HCT116 (cell line): Measurements from ENCODE around the gene PAK1IP1. TPM values are rescaled to one million over a fixed set of nuclear protein-coding genes. Genes with fewer than 3 reads are reported as not detected.

ENCODE experiments used
- ATAC-seq: fragments of 200-7000 bp; cut with Tn5 transposase; 2 replicates; pipeline ENCODE4 v1.9.1; 2020; ENCODE audit warnings: mild to moderate bottlenecking, moderate library complexity
- BruUV-seq: library from RNA; stranded (reverse); fragments of 400-500 nt; replicated peaks from 2 replicates; lab custom pipeline; 2021; lab: Mats Ljungman, UMichigan
- CTCF ChIA-PET: fragments of 300-600 bp; sonication (Branson Sonifier 250); formaldehyde crosslinking; loops from one replicate; lab custom pipeline; 2021; ENCODE audit warnings: antibody characterized with exemption; lab: Charles Lee
- POLR2A ChIA-PET: fragments of 300-600, 350-600 bp; sonication (Branson Sonifier 250); formaldehyde crosslinking; loops from one replicate; lab custom pipeline; 2021; ENCODE audit warnings: antibody characterized with exemption; lab: Charles Lee
- RAD21 ChIA-PET, 2 experiments: fragments of 300-600 bp; sonication (Branson Sonifier 250); formaldehyde crosslinking; loops; one replicate each; lab custom pipeline; 2023; ENCODE audit warnings: low total read pairs in 2 of 2; ENCODE audit not compliant: uncharacterized antibody in 2 of 2, unreplicated experiment in 2 of 2, low non-redundant PET in 1 of 2; lab: Charles Lee
- DNase-seq: peaks from one replicate; pipeline ENCODE4 v3.0.0-alpha.2; 2010; ENCODE audit warnings: low read depth, low spot score
- H2AFZ ChIP-seq: fragments of 200-600 bp; shearing (Covaris generic), sonication (generic); 2 replicates; pipeline ENCODE4 v1.6.1; 2017; ENCODE audit warnings: low read depth, mixed run types, mixed read lengths, antibody characterized with exemption, low read length; ENCODE audit not compliant: poor library complexity, severe bottlenecking
- H3K27ac ChIP-seq: 2 replicates; pipeline ENCODE4 v1.5.1; 2012; ENCODE audit warnings: low read depth, low read length
- H3K27me3 ChIP-seq: fragments of 200-600 bp; sonication (generic); 2 replicates; pipeline ENCODE4 v1.6.1; 2016; ENCODE audit warnings: mixed run types, low read length, mixed read lengths; ENCODE audit not compliant: insufficient read depth
- H3K36me3 ChIP-seq, 2 experiments: fragments of 200-500 bp in 1 of 2; fragments of 200-600 bp in 1 of 2; sonication (Bioruptor generic) in 1 of 2; sonication (generic) in 1 of 2; 2 replicates each; pipeline versions ENCODE4 v1.5.1 to v1.6.1; 2014 to 2016; ENCODE audit warnings: low read length in 2 of 2, inconsistent platforms in 1 of 2, mixed read lengths in 1 of 2, mixed run types in 1 of 2; ENCODE audit not compliant: insufficient read depth in 2 of 2, control insufficient read depth in 1 of 2
- H3K4me1 ChIP-seq, 2 experiments: fragments of 200-600 bp in 1 of 2; sonication (generic) in 1 of 2; 2 replicates each; pipeline versions ENCODE4 v1.5.1 to v1.6.1; 2012 to 2017; ENCODE audit warnings: low read length in 2 of 2, inconsistent platforms in 1 of 2, mild to moderate bottlenecking in 1 of 2, mixed read lengths in 1 of 2, mixed run types in 1 of 2, moderate library complexity in 1 of 2; ENCODE audit not compliant: insufficient read depth in 2 of 2, control insufficient read depth in 1 of 2
- H3K4me2 ChIP-seq: fragments of 200-600 bp; sonication (generic); 2 replicates; pipeline ENCODE4 v1.6.1; 2017; ENCODE audit warnings: mixed run types, low read length, mixed read lengths
- H3K4me3 ChIP-seq, 2 experiments: fragments of 200-600 bp in 1 of 2; sonication (generic) in 1 of 2; replicated peaks in 1 of 2; 2 replicates each; pipeline ENCODE4 v1.5.1; 2011 to 2016; ENCODE audit warnings: low read length in 2 of 2, control low read depth in 1 of 2, low read depth in 1 of 2, mild to moderate bottlenecking in 1 of 2, mixed read lengths in 1 of 2, mixed run types in 1 of 2
- H3K79me2 ChIP-seq: fragments of 200-600 bp; sonication (generic); 2 replicates; pipeline ENCODE4 v1.6.1; 2017; ENCODE audit warnings: mild to moderate bottlenecking, mixed run types, low read length, moderate library complexity, mixed read lengths; ENCODE audit not compliant: insufficient read depth
- H3K9ac ChIP-seq: fragments of 200-600 bp; sonication (generic); 2 replicates; pipeline ENCODE4 v1.6.1; 2016; ENCODE audit warnings: low read length, mixed read lengths
- H3K9me2 ChIP-seq: fragments of 200-600 bp; sonication (generic), shearing (Covaris generic); 2 replicates; pipeline ENCODE4 v1.6.1; 2017; ENCODE audit warnings: mixed run types, mild to moderate bottlenecking, moderate library complexity; ENCODE audit not compliant: insufficient read depth
- H3K9me3 ChIP-seq, 2 experiments: fragments of 200-500 bp in 1 of 2; fragments of 200-600 bp in 1 of 2; sonication (Bioruptor generic) in 1 of 2; sonication (generic) in 1 of 2; 2 replicates each; pipeline ENCODE4 v1.6.1; 2014 to 2017; ENCODE audit warnings: low read length in 2 of 2, mixed read lengths in 2 of 2, inconsistent platforms in 1 of 2, low read depth in 1 of 2, mild to moderate bottlenecking in 1 of 2, mixed run types in 1 of 2, moderate library complexity in 1 of 2; ENCODE audit not compliant: control insufficient read depth in 1 of 2, insufficient read depth in 1 of 2
- H4K20me1 ChIP-seq: fragments of 200-600 bp; sonication (generic), shearing (Covaris generic); 2 replicates; pipeline ENCODE4 v1.6.1; 2017; ENCODE audit warnings: mixed run types, mild to moderate bottlenecking, moderate library complexity; ENCODE audit not compliant: insufficient read depth
- CEBPB ChIP-seq: IDR thresholded peaks from 2 replicates; pipeline ENCODE4 v1.6.1; 2012; ENCODE audit warnings: low read depth
- CTCF ChIP-seq, 3 experiments: fragments of 200-600 bp in 1 of 3; sonication (generic) in 1 of 3; IDR thresholded peaks in 2 of 3; conservative IDR thresholded peaks in 1 of 3; 2 replicates each; pipeline ENCODE4 v1.5.1; 2012 to 2017; ENCODE audit warnings: low read depth in 2 of 3, low read length in 2 of 3, antibody characterized with exemption in 1 of 3, borderline replicate concordance in 1 of 3, control low read depth in 1 of 3, mild to moderate bottlenecking in 1 of 3, mixed read lengths in 1 of 3, mixed run types in 1 of 3, moderate library complexity in 1 of 3; ENCODE audit not compliant: insufficient read depth in 1 of 3
- EGR1 ChIP-seq: IDR thresholded peaks from 2 replicates; pipeline ENCODE4 v1.6.1; 2012; ENCODE audit warnings: low read depth
- EZH2 ChIP-seq: fragments of 200-600 bp; sonication (generic); IDR thresholded peaks from 2 replicates; pipeline ENCODE4 v1.6.1; 2017; ENCODE audit warnings: antibody characterized with exemption, mixed run types
- EZH2phosphoT487 ChIP-seq: fragments of 200-600 bp; IDR thresholded peaks from 2 replicates; pipeline ENCODE4 v1.6.1; 2018; ENCODE audit warnings: antibody characterized with exemption, borderline replicate concordance
- FOSL1 ChIP-seq: IDR thresholded peaks from 2 replicates; pipeline ENCODE4 v1.6.1; 2012; ENCODE audit warnings: low read depth
- JUND ChIP-seq: IDR thresholded peaks from 2 replicates; pipeline ENCODE4 v1.6.1; 2012
- POLR2A ChIP-seq: IDR thresholded peaks from 2 replicates; pipeline ENCODE4 v1.7.0; 2011; ENCODE audit warnings: borderline replicate concordance; ENCODE audit not compliant: insufficient read depth, insufficient read length; ENCODE audit errors: extremely low read depth
- POLR2AphosphoS5 ChIP-seq: IDR thresholded peaks from 2 replicates; pipeline ENCODE4 v1.6.1; 2011; ENCODE audit warnings: mild to moderate bottlenecking, low read depth, low read length, moderate library complexity
- RAD21 ChIP-seq: IDR thresholded peaks from 2 replicates; pipeline ENCODE4 v1.6.1; 2012; ENCODE audit warnings: low read depth, mild to moderate bottlenecking
- REST ChIP-seq: IDR thresholded peaks from 2 replicates; pipeline ENCODE4 v1.6.1; 2012; ENCODE audit warnings: low read depth
- SIN3A ChIP-seq: IDR thresholded peaks from 2 replicates; pipeline ENCODE4 v1.6.1; 2012; ENCODE audit warnings: low read depth
- SP1 ChIP-seq: IDR thresholded peaks from 2 replicates; pipeline ENCODE4 v1.6.1; 2012; ENCODE audit warnings: low read depth
- ZBTB33 ChIP-seq: IDR thresholded peaks from 2 replicates; pipeline ENCODE4 v1.6.1; 2011; ENCODE audit warnings: mild to moderate bottlenecking, low read length, moderate library complexity; ENCODE audit not compliant: insufficient replicate concordance; ENCODE audit errors: extremely low read depth
- ZNF274 ChIP-seq: fragments of 200-500 bp; sonication (Bioruptor generic); IDR thresholded peaks from 2 replicates; pipeline ENCODE4 v1.6.1; 2014; ENCODE audit warnings: mild to moderate bottlenecking, low read depth, low read length, inconsistent platforms
- intact Hi-C: fragments of 100-400 bp; cut with micrococcal nuclease; formaldehyde crosslinking; loops from 2 replicates; pipeline ENCODE4 v1.10.0; 2022
- total RNA-seq: library from RNA; stranded (reverse); gene quantifications from one replicate; pipeline ENCODE4 v1.2.1, GENCODE V29; 2021; ENCODE audit not compliant: unreplicated experiment

Gene PAK1IP1
- total RNA-seq, 1 experiment from 2014 or later: 24.3 TPM

- ChIA-PET POLR2A (no interaction called here), RAD21 (no interaction called here), CTCF (no interaction called here)
- no peaks in the 10 kb centered on the region for H3K27me3 ChIP-seq
- H3K4me1 ChIP-seq: no peaks in the 10 kb centered on the region
- ATAC-seq: no peak
- H3K4me2 ChIP-seq: no peak overlapping the region
- H3K9ac ChIP-seq: no peak overlapping the region
- BruUV-seq: no TSS peak
- no peak for DNase-seq
- intact Hi-C loops: no loop called here
- H3K79me2 ChIP-seq: no peaks in the 10 kb centered on the region
- no peaks in the 10 kb centered on the region for H3K36me3 ChIP-seq
- no peak overlapping the region for H3K27ac ChIP-seq
- no peaks in the 10 kb centered on the region for H3K9me3 ChIP-seq
- H4K20me1 ChIP-seq: no peaks in the 10 kb centered on the region
- TF ChIP-seq REST (no peak), EZH2 (no peak), CTCF (IDR thresholded peaks at IDR 0.05 in 2 of 3, conservative IDR thresholded peaks at IDR 0.05 in 1 of 3; ENCODE audit: borderline replicate concordance in 1 of 3, insufficient read depth in 1 of 3, low read depth in 2 of 3, low read length in 2 of 3) (no peak), SP1 (no peak), CEBPB (no peak), RAD21 (no peak), ZNF274 (no peak), EGR1 (no peak), POLR2A (no peak), ZBTB33 (no peak), EZH2phosphoT487 (no peak), FOSL1 (no peak), SIN3A (no peak), POLR2AphosphoS5 (no peak), JUND (no peak)
- H2AFZ ChIP-seq: no peak overlapping the region
- no peak overlapping the region for H3K4me3 ChIP-seq
- no peaks in the 10 kb centered on the region for H3K9me2 ChIP-seq
Measured at GRCh38 chr6:10685092-10685915, 9.5 kb upstream of the PAK1IP1 start.
